GM23338 (cell line): ENCODE measurements around the gene SLC19A2. TPM values are rescaled to one million over a fixed set of nuclear protein-coding genes. Genes with fewer than 3 reads are reported as not detected.

ENCODE experiments used
- ATAC-seq: fragments of 200-7000 bp; cut with Tn5 transposase; 3 replicates; pipeline ENCODE4 v1.9.1; 2020
- DNase-seq: peaks from one replicate; pipeline ENCODE4 v3.0.0-alpha.2; 2015; ENCODE audit warnings: low spot score
- H2AFZ ChIP-seq: fragments of 200-600 bp; sonication (generic); 2 replicates; pipeline ENCODE4 v1.8.0; 2016; ENCODE audit warnings: antibody characterized with exemption, mild to moderate bottlenecking, moderate library complexity
- H3F3A ChIP-seq: fragments of 200-600 bp; sonication (generic); replicated peaks from 2 replicates; pipeline ENCODE4 v1.8.0; 2017; ENCODE audit warnings: antibody characterized with exemption, mixed run types, low read depth
- H3K27ac ChIP-seq: fragments of 200-600 bp; sonication (generic); 2 replicates; pipeline ENCODE4 v1.6.1; 2016; ENCODE audit warnings: low read depth
- H3K27me3 ChIP-seq: fragments of 200-600 bp; sonication (generic); 2 replicates; pipeline ENCODE4 v1.8.0; 2016; ENCODE audit warnings: mild to moderate bottlenecking, mixed run types, moderate library complexity; ENCODE audit not compliant: insufficient read depth
- H3K36me3 ChIP-seq: fragments of 200-600 bp; sonication (generic); 2 replicates; pipeline ENCODE4 v1.8.0; 2016; ENCODE audit warnings: mild to moderate bottlenecking; ENCODE audit not compliant: insufficient read depth
- H3K4me1 ChIP-seq: fragments of 200-600 bp; sonication (generic); 2 replicates; pipeline ENCODE4 v1.8.0; 2016; ENCODE audit warnings: mild to moderate bottlenecking, moderate library complexity; ENCODE audit not compliant: insufficient read depth
- H3K4me2 ChIP-seq: fragments of 200-600 bp; sonication (generic); 2 replicates; pipeline ENCODE4 v1.7.1; 2017; ENCODE audit warnings: mixed run types
- H3K4me3 ChIP-seq: fragments of 200-600 bp; sonication (generic); 2 replicates; pipeline ENCODE4 v1.6.1; 2016; ENCODE audit warnings: mixed run types
- H3K79me2 ChIP-seq: fragments of 200-600 bp; sonication (generic); replicated peaks from 2 replicates; pipeline ENCODE4 v1.8.0; 2017; ENCODE audit warnings: mild to moderate bottlenecking; ENCODE audit not compliant: insufficient read depth
- H3K9me2 ChIP-seq: fragments of 200-600 bp; sonication (generic); 2 replicates; pipeline ENCODE4 v1.8.0; 2017; ENCODE audit not compliant: insufficient read depth
- H4K20me1 ChIP-seq: fragments of 200-600 bp; sonication (generic); replicated peaks from 2 replicates; pipeline ENCODE4 v1.8.0; 2017; ENCODE audit warnings: mild to moderate bottlenecking; ENCODE audit not compliant: insufficient read depth
- H3K27ac Mint-ChIP-seq: 2 replicates; pipeline ENCODE4 v1.8.0; 2020; ENCODE audit warnings: inconsistent platforms, mild to moderate bottlenecking, moderate library complexity, mixed read lengths
- H3K27me3 Mint-ChIP-seq: 3 replicates; pipeline ENCODE4 v1.8.0; 2022; ENCODE audit warnings: low read depth, mild to moderate bottlenecking, moderate library complexity, mixed read lengths, inconsistent platforms; ENCODE audit not compliant: insufficient read depth, poor library complexity
- H3K36me3 Mint-ChIP-seq: 3 replicates; pipeline ENCODE4 v1.8.0; 2021; ENCODE audit warnings: low read depth, mild to moderate bottlenecking, inconsistent platforms, moderate library complexity, mixed read lengths
- H3K4me1 Mint-ChIP-seq: 3 replicates; pipeline ENCODE4 v1.8.0; 2020; ENCODE audit warnings: mild to moderate bottlenecking, inconsistent platforms, mixed read lengths
- H3K4me3 Mint-ChIP-seq: 3 replicates; pipeline ENCODE4 v1.8.0; 2021; ENCODE audit warnings: moderate library complexity, mild to moderate bottlenecking, inconsistent platforms, mixed read lengths
- H3K9me3 Mint-ChIP-seq: 3 replicates; pipeline ENCODE4 v1.8.0; 2020; ENCODE audit warnings: moderate library complexity, mild to moderate bottlenecking, inconsistent platforms, mixed read lengths
- CREB1 ChIP-seq: fragments of 250-450 bp; sonication (Bioruptor Pico); IDR thresholded peaks from 2 replicates; pipeline ENCODE4 v1.5.0; 2020; ENCODE audit warnings: low read depth, mild to moderate bottlenecking, moderate library complexity
- ETS1 ChIP-seq: IDR thresholded peaks from 2 replicates; pipeline ENCODE4 v1.6.1; 2016; ENCODE audit warnings: antibody characterized with exemption
- EZH2 ChIP-seq: fragments of 200-600 bp; sonication (generic); IDR thresholded peaks from one replicate; pipeline ENCODE4 v1.8.0; 2017; ENCODE audit warnings: antibody characterized with exemption, mild to moderate bottlenecking, low read depth; ENCODE audit not compliant: unreplicated experiment
- EZH2phosphoT487 ChIP-seq: fragments of 200-600 bp; sonication (generic); IDR thresholded peaks from one replicate; pipeline ENCODE4 v1.8.1; 2018; ENCODE audit warnings: antibody characterized with exemption; ENCODE audit not compliant: unreplicated experiment
- JUNB ChIP-seq: IDR thresholded peaks from one replicate; pipeline ENCODE4 v1.6.1; 2016; ENCODE audit warnings: antibody characterized with exemption; ENCODE audit not compliant: unreplicated experiment
- NANOG ChIP-seq: IDR thresholded peaks from 2 replicates; pipeline ENCODE4 v1.6.1; 2016; ENCODE audit warnings: antibody characterized with exemption, borderline replicate concordance
- POLR2AphosphoS5 ChIP-seq: IDR thresholded peaks from 2 replicates; pipeline ENCODE4 v1.6.1; 2016; ENCODE audit warnings: antibody characterized with exemption, low read depth
- STAT1 ChIP-seq: IDR thresholded peaks from one replicate; pipeline ENCODE4 v1.6.1; 2016; ENCODE audit warnings: antibody characterized with exemption; ENCODE audit not compliant: unreplicated experiment
- ZNF114 ChIP-seq: fragments of 250-450 bp; sonication (Bioruptor Pico); IDR thresholded peaks from 2 replicates; pipeline ENCODE4 v1.5.0; 2020; ENCODE audit warnings: mild to moderate bottlenecking, moderate library complexity
- ZNF331 ChIP-seq: fragments of 250-450 bp; sonication (Bioruptor Pico); IDR thresholded peaks from 2 replicates; pipeline ENCODE4 v1.5.0; 2020; ENCODE audit warnings: low read depth, mild to moderate bottlenecking, moderate library complexity
- polyA plus RNA-seq: library from polyadenylated mRNA; unstranded; fragments of >200 nt; fragmentation: Nextera tagmentation; extraction: Ambion mirVana; gene quantifications from 2 replicates; pipeline ENCODE4 v1.2.1, GENCODE V29; 2016
- total RNA-seq: library from RNA; depleted of rRNA; stranded (reverse); fragments of >200 nt; shearing (Covaris generic); gene quantifications from 2 replicates; pipeline ENCODE4 v1.2.3, GENCODE V29; 2014
- TF ChIP-seq, protein P1 (sequence below): fragments of 250-450 bp; sonication (Bioruptor Pico); IDR thresholded peaks from 2 replicates; pipeline ENCODE4 v1.5.0; 2020; ENCODE audit warnings: mild to moderate bottlenecking, moderate library complexity
- TF ChIP-seq, protein P2 (sequence below): IDR thresholded peaks from one replicate; pipeline ENCODE4 v1.6.1; 2018; ENCODE audit warnings: antibody characterized with exemption; ENCODE audit not compliant: unreplicated experiment

Gene SLC19A2
- total and polyA plus RNA-seq, 2 experiments from 2014 or later, result 11.1 to 39.1 TPM

DNA sequence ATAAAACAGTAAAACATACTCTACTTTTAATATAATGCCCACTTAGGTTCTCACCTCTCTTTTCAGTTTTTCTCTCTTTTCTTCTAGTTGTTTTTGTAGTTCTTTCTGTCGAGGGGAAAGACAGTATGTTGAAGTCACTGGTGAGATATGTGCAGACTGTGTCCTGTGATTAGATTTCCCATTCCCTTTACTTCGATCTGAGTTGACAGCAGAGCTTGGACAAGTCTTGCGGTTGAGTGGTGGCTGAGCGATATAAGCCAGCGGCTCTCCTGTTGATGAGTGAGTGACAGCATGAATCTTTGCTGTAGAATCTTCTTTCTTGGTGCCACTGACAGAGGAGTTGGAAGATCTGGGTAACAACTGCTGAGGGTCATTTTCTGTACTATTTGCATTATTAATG lies 64.4 kb downstream of the SLC19A2 start:
- no peaks in the 10 kb centered on the region; the same call in 1 of the 2 replicates for H3K27me3 ChIP-seq
- Mint-ChIP-seq H3K4me1 (peaks cover 2% of the 10 kb centered on the region; the same call in 1 of the 3 replicates), H3K27ac (no peak overlapping the region), H3K9me3 (no peaks in the 10 kb centered on the region), H3K27me3 (no peaks in the 10 kb centered on the region), H3K4me3 (no peak overlapping the region), H3K36me3 (no peaks in the 10 kb centered on the region)
- no peak overlapping the region for H2AFZ ChIP-seq
- TF ChIP-seq NANOG, result no peak
- H3K36me3 ChIP-seq, result no peaks in the 10 kb centered on the region
- ATAC-seq (no peak), DNase-seq (no peak)
- H3K27ac ChIP-seq, result no peak overlapping the region
- no peaks in the 10 kb centered on the region for H3K4me1 ChIP-seq
- no peaks in the 10 kb centered on the region for H3F3A ChIP-seq
- H3K9me2 ChIP-seq, result no peaks in the 10 kb centered on the region
- H3K4me2 ChIP-seq, result no peak overlapping the region
- H3K4me3 ChIP-seq, result no peak overlapping the region
- 0 out of 2 replicates have a peak, but pooled peaks cover 4% of the 10 kb centered on the region for H4K20me1 ChIP-seq
- no peaks in the 10 kb centered on the region for H3K79me2 ChIP-seq

DNA sequence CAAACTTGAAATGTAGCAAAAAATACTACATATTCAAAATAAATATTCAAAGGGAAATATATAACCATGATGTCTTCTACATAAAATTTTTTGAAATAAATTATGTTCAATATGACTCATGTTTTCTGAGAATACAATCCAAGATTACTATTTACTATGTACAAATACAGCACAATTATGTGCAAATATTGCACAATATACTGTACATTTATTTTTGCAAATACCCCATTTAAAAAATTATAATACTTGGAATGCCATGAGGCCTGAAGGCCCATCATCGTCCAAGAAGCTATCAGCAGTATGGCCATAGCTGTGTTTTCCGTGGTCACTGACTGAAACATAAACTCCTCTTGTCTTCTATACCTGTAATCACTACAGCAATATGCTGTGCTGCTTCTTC lies 70.8 kb downstream of the SLC19A2 start:
- DNase-seq, result no peak
- H3K4me3 Mint-ChIP-seq, result no peak overlapping the region
- Histone ChIP-seq H3K4me2 (no peak overlapping the region), H3F3A (no peaks in the 10 kb centered on the region), H3K36me3 (no peaks in the 10 kb centered on the region), H3K27me3 (no peaks in the 10 kb centered on the region), H4K20me1 (0 out of 2 replicates have a peak, but pooled peaks cover 3% of the 10 kb centered on the region), H3K4me1 (no peaks in the 10 kb centered on the region), H3K79me2 (no peaks in the 10 kb centered on the region), H3K27ac (no peak overlapping the region), H2AFZ (no peak overlapping the region), H3K9me2 (no peaks in the 10 kb centered on the region), H3K4me3 (no peak overlapping the region)
- H3K9me3 Mint-ChIP-seq, result peaks cover 5% of the 10 kb centered on the region; the same call in 1 of the 3 replicates
- ATAC-seq, result no peak
- H3K4me1 Mint-ChIP-seq, result no peaks in the 10 kb centered on the region
- no peak overlapping the region for H3K27ac Mint-ChIP-seq
- peaks cover 2% of the 10 kb centered on the region for H3K27me3 Mint-ChIP-seq
- H3K36me3 Mint-ChIP-seq, result 0 out of 3 replicates have a peak, but pooled peaks cover 4% of the 10 kb centered on the region
- no peak for TF ChIP-seq POLR2AphosphoS5
- TF ChIP-seq, protein P1, sequence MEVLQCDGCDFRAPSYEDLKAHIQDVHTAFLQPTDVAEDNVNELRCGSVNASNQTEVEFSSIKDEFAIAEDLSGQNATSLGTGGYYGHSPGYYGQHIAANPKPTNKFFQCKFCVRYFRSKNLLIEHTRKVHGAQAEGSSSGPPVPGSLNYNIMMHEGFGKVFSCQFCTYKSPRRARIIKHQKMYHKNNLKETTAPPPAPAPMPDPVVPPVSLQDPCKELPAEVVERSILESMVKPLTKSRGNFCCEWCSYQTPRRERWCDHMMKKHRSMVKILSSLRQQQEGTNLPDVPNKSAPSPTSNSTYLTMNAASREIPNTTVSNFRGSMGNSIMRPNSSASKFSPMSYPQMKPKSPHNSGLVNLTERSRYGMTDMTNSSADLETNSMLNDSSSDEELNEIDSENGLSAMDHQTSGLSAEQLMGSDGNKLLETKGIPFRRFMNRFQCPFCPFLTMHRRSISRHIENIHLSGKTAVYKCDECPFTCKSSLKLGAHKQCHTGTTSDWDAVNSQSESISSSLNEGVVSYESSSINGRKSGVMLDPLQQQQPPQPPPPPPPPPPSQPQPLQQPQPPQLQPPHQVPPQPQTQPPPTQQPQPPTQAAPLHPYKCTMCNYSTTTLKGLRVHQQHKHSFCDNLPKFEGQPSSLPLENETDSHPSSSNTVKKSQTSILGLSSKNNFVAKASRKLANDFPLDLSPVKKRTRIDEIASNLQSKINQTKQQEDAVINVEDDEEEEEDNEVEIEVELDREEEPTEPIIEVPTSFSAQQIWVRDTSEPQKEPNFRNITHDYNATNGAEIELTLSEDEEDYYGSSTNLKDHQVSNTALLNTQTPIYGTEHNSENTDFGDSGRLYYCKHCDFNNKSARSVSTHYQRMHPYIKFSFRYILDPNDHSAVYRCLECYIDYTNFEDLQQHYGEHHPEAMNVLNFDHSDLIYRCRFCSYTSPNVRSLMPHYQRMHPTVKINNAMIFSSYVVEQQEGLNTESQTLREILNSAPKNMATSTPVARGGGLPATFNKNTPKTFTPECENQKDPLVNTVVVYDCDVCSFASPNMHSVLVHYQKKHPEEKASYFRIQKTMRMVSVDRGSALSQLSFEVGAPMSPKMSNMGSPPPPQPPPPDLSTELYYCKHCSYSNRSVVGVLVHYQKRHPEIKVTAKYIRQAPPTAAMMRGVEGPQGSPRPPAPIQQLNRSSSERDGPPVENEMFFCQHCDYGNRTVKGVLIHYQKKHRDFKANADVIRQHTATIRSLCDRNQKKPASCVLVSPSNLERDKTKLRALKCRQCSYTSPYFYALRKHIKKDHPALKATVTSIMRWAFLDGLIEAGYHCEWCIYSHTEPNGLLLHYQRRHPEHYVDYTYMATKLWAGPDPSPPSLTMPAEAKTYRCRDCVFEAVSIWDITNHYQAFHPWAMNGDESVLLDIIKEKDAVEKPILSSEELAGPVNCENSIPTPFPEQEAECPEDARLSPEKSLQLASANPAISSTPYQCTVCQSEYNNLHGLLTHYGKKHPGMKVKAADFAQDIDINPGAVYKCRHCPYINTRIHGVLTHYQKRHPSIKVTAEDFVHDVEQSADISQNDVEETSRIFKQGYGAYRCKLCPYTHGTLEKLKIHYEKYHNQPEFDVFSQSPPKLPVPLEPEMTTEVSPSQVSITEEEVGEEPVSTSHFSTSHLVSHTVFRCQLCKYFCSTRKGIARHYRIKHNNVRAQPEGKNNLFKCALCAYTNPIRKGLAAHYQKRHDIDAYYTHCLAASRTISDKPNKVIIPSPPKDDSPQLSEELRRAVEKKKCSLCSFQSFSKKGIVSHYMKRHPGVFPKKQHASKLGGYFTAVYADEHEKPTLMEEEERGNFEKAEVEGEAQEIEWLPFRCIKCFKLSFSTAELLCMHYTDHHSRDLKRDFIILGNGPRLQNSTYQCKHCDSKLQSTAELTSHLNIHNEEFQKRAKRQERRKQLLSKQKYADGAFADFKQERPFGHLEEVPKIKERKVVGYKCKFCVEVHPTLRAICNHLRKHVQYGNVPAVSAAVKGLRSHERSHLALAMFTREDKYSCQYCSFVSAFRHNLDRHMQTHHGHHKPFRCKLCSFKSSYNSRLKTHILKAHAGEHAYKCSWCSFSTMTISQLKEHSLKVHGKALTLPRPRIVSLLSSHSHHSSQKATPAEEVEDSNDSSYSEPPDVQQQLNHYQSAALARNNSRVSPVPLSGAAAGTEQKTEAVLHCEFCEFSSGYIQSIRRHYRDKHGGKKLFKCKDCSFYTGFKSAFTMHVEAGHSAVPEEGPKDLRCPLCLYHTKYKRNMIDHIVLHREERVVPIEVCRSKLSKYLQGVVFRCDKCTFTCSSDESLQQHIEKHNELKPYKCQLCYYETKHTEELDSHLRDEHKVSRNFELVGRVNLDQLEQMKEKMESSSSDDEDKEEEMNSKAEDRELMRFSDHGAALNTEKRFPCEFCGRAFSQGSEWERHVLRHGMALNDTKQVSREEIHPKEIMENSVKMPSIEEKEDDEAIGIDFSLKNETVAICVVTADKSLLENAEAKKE (CRISPR knock-in tag), result no peak
- TF ChIP-seq JUNB, result no peak
- TF ChIP-seq, protein P2, sequence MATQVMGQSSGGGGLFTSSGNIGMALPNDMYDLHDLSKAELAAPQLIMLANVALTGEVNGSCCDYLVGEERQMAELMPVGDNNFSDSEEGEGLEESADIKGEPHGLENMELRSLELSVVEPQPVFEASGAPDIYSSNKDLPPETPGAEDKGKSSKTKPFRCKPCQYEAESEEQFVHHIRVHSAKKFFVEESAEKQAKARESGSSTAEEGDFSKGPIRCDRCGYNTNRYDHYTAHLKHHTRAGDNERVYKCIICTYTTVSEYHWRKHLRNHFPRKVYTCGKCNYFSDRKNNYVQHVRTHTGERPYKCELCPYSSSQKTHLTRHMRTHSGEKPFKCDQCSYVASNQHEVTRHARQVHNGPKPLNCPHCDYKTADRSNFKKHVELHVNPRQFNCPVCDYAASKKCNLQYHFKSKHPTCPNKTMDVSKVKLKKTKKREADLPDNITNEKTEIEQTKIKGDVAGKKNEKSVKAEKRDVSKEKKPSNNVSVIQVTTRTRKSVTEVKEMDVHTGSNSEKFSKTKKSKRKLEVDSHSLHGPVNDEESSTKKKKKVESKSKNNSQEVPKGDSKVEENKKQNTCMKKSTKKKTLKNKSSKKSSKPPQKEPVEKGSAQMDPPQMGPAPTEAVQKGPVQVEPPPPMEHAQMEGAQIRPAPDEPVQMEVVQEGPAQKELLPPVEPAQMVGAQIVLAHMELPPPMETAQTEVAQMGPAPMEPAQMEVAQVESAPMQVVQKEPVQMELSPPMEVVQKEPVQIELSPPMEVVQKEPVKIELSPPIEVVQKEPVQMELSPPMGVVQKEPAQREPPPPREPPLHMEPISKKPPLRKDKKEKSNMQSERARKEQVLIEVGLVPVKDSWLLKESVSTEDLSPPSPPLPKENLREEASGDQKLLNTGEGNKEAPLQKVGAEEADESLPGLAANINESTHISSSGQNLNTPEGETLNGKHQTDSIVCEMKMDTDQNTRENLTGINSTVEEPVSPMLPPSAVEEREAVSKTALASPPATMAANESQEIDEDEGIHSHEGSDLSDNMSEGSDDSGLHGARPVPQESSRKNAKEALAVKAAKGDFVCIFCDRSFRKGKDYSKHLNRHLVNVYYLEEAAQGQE, result no peak
- no peak for TF ChIP-seq CREB1 (CRISPR knock-in tag)
- TF ChIP-seq STAT1, result no peak
- TF ChIP-seq EZH2, result no peak
- TF ChIP-seq ZNF114 (CRISPR knock-in tag), result no peak
- no peak for TF ChIP-seq ZNF331 (CRISPR knock-in tag)
- no peak for TF ChIP-seq EZH2phosphoT487
- TF ChIP-seq ETS1, result no peak
